Ovary (tissue), 9 donors: ENCODE data around the gene SMG6. TPM values are rescaled to one million over a fixed set of nuclear protein-coding genes. Genes with fewer than 3 reads are reported as not detected.

Source experiments
- DNase-seq, 5 donors: peaks; one replicate each; pipeline ENCODE4 v3.0.0-alpha.2; 2019 to 2020
- H3K27ac ChIP-seq, 2 donors: fragments of 200-600 bp; one replicate each; pipeline versions ENCODE4 v1.5.1 to v1.8.0; 2019 to 2022
- H3K27me3 ChIP-seq: fragments of 200-600 bp; one replicate; pipeline ENCODE4 v1.8.0; 2022
- H3K36me3 ChIP-seq: fragments of 200-600 bp; sonication (generic); one replicate; pipeline ENCODE4 v1.5.1; 2019
- H3K4me1 ChIP-seq: one replicate; pipeline ENCODE4 v1.8.1; 2013; ENCODE audit warnings: mild to moderate bottlenecking, moderate library complexity; ENCODE audit not compliant: insufficient read depth
- H3K4me3 ChIP-seq: fragments of 200-600 bp; sonication (generic); one replicate; pipeline ENCODE4 v1.5.1; 2017
- H3K9me3 ChIP-seq, 2 donors: fragments of 200-600 bp in 1 of 2; sonication (generic) in 1 of 2; one replicate each; pipeline versions ENCODE4 v1.5.1 to v1.8.1; 2013 to 2019; ENCODE audit warnings: mild to moderate bottlenecking in 1 of 2, moderate library complexity in 1 of 2
- EP300 ChIP-seq: sonication (generic); formaldehyde crosslinking; IDR thresholded peaks from one replicate; pipeline ENCODE4 v1.6.1; 2017; ENCODE audit warnings: antibody characterized with exemption
- POLR2A ChIP-seq: fragments of 450-650 bp; IDR thresholded peaks from one replicate; pipeline ENCODE4 v1.6.1; 2017; ENCODE audit warnings: antibody characterized with exemption, mild to moderate bottlenecking, moderate library complexity
- WGBS, 3 donors: extraction: QIAGEN DNeasy Blood & Tissue Kit in 1 of 3; methylation state at CpG; one replicate each; pipeline versions ENCODE4 v1.1.5 to v1.1.7; 2013 to 2017; 5-methylcytosine and 5-hydroxymethylcytosine counted together
- intact Hi-C, 4 donors: fragments of 100-400 bp; cut with DNase I; formaldehyde crosslinking; loops; one replicate each; pipeline versions ENCODE4 v1.11.0 to v1.15.1; 2022 to 2023
- polyA plus RNA-seq, 2 donors: library from polyadenylated mRNA; stranded (reverse); fragments of 200-250 nt in 1 of 2; fragments of 350-450 nt in 1 of 2; fragmentation: Illumina TruSeq in 1 of 2; extraction: RNeasy Lipid Tissue Mini Kit (QIAGEN cat#74804) in 1 of 2; gene quantifications; one replicate each; pipeline ENCODE4 v1.2.3, GENCODE V29; 2013 to 2014
- total RNA-seq, 7 donors: library from RNA; depleted of rRNA in 2 of 7; stranded (reverse); fragments of >200 nt in 2 of 7; fragmentation: NEBNext Ultra II Directional in 3 of 7; extraction: Animal tissue kit (Norgen Biotek cat#: 25700) in 3 of 7; gene quantifications; one replicate each; pipeline versions ENCODE4 v1.1.0 to v1.2.4, GENCODE V29; 2016 to 2023
- TF ChIP-seq, protein P1 (sequence below), 3 donors: fragments of 450-650 bp in 2 of 3; fragments of 200-600 bp in 1 of 3; IDR thresholded peaks; one replicate each; pipeline versions ENCODE4 v1.5.1 to v1.8.0; 2016 to 2022; ENCODE audit warnings: antibody characterized with exemption in 3 of 3, mild to moderate bottlenecking in 1 of 3
- donor health status: DM: no; HTN: no; CAD: no; lungs with moderate emphysema.
- donor health status: DM: no; HTN: no; CAD: no.
- donor health status: Bipolar disorder and iron deficiency.
- donor health status: DM: yes; HTN: yes; CAD: no.
- donor health status: DM: no; HTN: no; CAD: no.
- donor health status: DM: yes; HTN: yes; CAD: no.

The SMG6 gene
- total and polyA plus RNA-seq, 9 donors = 33.8 to 66.0 (median 51.0) TPM

DNA sequence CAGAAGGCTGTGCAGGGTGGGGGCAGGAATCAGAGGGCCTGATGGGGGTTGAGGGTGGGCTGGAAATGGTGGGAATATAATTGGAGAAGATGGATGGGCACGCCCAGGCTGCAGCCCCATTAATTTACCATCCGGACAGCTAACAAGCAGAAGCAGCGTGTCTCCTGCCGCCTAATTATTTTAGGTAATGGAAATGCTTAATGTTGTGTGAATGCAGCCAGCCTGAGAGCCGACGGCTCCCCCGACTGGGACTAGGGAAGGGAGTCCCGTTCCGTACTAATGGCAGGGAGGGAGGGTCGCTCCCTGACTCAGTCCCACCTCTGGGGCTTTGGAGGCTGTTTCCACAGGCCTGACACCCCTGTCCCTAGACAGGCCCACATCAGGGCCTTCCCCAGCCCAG is 266.4 kb downstream of the SMG6 start:
- Histone ChIP-seq H3K36me3 (no peaks in the 10 kb centered on the region), H3K27ac (no peak overlapping the region), H3K27me3 (no peaks in the 10 kb centered on the region), H3K4me1 (peaks cover 6% of the 10 kb centered on the region), H3K4me3 (no peak overlapping the region), H3K9me3 (no peaks in the 10 kb centered on the region)
- 75 to 81% (median 80%) methylated on average over 10 of the region's 10 CpGs for WGBS, 3 donors
- intact Hi-C loops = loop anchor here in 1 of 4 donors (10.0 kb wide), 1 partner anchor 362 kb away; no protein-coding TSS in a partner anchor
- no peak for DNase-seq
- no peak for TF ChIP-seq EP300
- TF ChIP-seq, protein P1, sequence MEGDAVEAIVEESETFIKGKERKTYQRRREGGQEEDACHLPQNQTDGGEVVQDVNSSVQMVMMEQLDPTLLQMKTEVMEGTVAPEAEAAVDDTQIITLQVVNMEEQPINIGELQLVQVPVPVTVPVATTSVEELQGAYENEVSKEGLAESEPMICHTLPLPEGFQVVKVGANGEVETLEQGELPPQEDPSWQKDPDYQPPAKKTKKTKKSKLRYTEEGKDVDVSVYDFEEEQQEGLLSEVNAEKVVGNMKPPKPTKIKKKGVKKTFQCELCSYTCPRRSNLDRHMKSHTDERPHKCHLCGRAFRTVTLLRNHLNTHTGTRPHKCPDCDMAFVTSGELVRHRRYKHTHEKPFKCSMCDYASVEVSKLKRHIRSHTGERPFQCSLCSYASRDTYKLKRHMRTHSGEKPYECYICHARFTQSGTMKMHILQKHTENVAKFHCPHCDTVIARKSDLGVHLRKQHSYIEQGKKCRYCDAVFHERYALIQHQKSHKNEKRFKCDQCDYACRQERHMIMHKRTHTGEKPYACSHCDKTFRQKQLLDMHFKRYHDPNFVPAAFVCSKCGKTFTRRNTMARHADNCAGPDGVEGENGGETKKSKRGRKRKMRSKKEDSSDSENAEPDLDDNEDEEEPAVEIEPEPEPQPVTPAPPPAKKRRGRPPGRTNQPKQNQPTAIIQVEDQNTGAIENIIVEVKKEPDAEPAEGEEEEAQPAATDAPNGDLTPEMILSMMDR (IDR thresholded peaks at IDR 0.05) = no peak
- no peak for TF ChIP-seq POLR2A

DNA sequence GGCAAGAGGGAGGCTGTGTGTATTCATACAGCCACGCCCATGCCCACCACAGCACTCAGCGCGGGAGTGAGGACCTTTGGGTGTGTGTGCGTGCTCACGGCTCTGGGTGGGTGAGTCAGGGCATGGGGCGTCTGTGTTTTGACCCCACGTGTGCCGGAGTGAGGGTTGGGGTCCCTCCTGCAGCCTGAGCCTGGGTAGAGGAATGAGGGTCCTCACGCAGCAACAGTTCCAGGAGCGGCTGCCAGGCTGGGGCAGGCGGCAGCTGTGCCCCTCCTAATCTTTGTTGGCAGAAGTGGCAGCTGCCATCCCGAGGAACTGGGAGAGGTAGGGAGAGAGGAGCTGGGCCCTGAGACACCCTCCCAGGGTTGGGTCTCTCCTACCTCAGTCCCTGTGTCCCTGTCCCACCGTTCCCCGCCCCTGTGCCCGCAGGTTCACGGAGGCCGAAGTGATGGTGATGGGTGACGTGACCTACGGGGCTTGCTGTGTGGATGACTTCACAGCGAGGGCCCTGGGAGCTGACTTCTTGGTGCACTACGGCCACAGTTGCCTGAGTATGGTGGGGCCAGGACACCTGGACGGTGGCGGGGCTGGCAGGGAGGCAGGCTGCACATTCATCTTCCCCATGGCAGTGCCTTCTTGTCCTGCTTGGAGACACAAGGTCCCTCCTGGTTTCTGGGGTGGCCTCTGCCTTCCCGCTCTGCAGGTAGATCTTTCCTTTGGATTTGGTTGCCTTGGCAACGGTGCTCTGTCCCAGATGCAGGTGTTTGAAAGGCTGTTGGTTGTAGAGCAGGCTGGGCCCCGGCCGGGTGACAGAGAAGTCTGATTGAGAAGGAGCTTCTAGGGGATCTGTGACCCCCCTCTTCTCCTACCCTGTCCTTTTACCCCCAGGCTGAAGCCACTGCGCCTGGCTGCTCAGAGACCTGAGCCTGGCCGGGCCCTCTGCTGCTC is 267.8 kb downstream of the SMG6 start:
- Histone ChIP-seq H3K4me1 (peaks cover under 1% of the 10 kb centered on the region), H3K4me3 (no peak overlapping the region), H3K9me3 (no peaks in the 10 kb centered on the region), H3K27ac (no peak overlapping the region), H3K27me3 (no peaks in the 10 kb centered on the region), H3K36me3 (no peaks in the 10 kb centered on the region)
- DNase-seq = peak in 1 of 5 donors; percentile 21
- 88 to 90% (median 89%) methylated on average over 29 of the region's 29 CpGs for WGBS, 3 donors
- intact Hi-C loops = loop anchor here in 1 of 4 donors (10.0 kb wide), 1 partner anchor 361 kb away; no protein-coding TSS in a partner anchor
- TF ChIP-seq EP300 = no peak
- TF ChIP-seq, protein P1 (IDR thresholded peaks at IDR 0.05) = no peak

DNA sequence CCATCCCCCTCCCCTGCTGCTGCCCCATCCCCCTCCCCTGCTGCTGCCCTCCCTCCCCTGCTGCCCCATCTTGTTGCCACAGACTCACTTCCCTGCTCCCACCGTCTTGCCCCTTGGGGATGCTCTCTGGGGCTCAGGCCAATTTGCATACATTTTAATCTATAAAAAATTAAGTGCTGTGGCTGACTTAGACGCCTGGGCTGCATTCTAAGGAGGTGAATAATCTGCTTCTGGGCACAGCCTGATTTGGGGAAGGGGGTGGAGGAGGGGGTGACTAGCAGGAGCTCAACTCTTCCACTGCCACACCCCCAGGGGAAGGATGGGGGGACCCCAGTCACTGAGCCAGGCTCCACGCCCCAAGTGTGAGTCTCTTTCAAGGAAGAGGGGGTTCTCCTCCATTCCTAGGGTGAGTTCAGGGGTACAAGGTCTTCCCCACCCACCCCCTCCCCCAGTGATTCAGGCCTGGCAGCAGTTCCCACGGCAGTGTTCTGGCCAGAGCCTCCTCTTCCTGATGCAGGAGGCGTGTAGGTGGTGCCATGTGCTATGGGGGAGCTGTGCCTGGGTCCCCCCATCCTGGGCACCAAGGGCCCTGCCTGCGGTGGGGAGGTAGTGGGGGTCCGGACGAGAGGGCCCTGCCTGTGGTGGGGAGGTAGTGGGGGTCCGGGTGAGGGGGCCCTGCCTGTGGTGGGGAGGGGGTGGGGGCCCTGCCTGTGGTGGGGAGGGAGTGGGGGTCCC is 268.6 kb downstream of the SMG6 start:
- no peak for DNase-seq
- Histone ChIP-seq H3K36me3 (no peaks in the 10 kb centered on the region), H3K27me3 (no peaks in the 10 kb centered on the region), H3K9me3 (no peaks in the 10 kb centered on the region), H3K4me1 (peaks cover 2% of the 10 kb centered on the region), H3K27ac (no peak overlapping the region), H3K4me3 (no peak overlapping the region)
- intact Hi-C loops = loop anchor here in 1 of 4 donors (10.0 kb wide), 1 partner anchor 360 kb away; no protein-coding TSS in a partner anchor
- 47 to 51% (median 50%) methylated on average over 4 to 9 of the region's 9 CpGs for WGBS, 3 donors
- TF ChIP-seq, protein P1 (IDR thresholded peaks at IDR 0.05) = no peak
- TF ChIP-seq EP300 (no peak), POLR2A (no peak)

DNA sequence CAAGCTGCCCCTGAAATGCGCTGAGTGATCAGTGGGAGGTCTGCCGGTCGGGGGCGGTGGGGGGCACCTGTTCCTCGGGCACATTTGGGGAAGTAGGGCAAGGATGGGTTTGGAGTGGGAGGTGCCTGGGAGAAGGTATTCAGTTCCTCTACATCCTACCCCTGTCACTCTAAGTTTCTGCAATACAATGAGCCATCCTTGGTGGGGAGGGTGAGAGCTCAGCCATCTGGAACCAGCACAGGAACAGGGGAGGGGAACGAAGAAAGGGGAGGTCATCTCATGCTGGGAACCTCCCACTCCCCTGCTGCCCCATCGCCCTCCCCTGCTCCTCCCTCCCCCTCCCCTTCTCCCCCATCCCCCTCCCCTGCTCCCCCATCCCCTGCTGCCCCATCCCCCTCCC is 269.4 kb downstream of the SMG6 start:
- intact Hi-C loops = loop anchor here in 1 of 4 donors (10.0 kb wide), 1 partner anchor 359 kb away; no protein-coding TSS in a partner anchor
- no peaks in the 10 kb centered on the region for H3K36me3 ChIP-seq
- no peak overlapping the region for H3K4me3 ChIP-seq
- WGBS, 3 donors = 68 to 74% (median 73%) methylated on average over 7 of the region's 7 CpGs
- DNase-seq = no peak
- H3K4me1 ChIP-seq = peaks cover 5% of the 10 kb centered on the region
- TF ChIP-seq POLR2A = no peak
- TF ChIP-seq, protein P1 (IDR thresholded peaks at IDR 0.05) = no peak
- no peak for TF ChIP-seq EP300
- no peaks in the 10 kb centered on the region for H3K27me3 ChIP-seq
- no peak overlapping the region for H3K27ac ChIP-seq
- H3K9me3 ChIP-seq = no peaks in the 10 kb centered on the region
